H9 (cell line): ENCODE measurements around the gene GRIK4. TPM values are rescaled to one million over a fixed set of nuclear protein-coding genes. Genes with fewer than 3 reads are reported as not detected.

Experiments used
- DNase-seq: peaks from one replicate; pipeline ENCODE4 v3.0.0-alpha.2; 2017
- H2AFZ ChIP-seq: one replicate; pipeline ENCODE4 v1.6.1; 2013; ENCODE audit warnings: mild to moderate bottlenecking, low read length, control low read depth, moderate library complexity
- H2AK5ac ChIP-seq: 2 replicates; pipeline ENCODE4 v1.6.1; 2013; ENCODE audit warnings: low read length, control low read depth, mixed read lengths; ENCODE audit not compliant: insufficient read length
- H2BK120ac ChIP-seq: one replicate; pipeline ENCODE4 v1.6.1; 2013; ENCODE audit warnings: low read depth, mild to moderate bottlenecking, low read length, control low read depth, inconsistent platforms; ENCODE audit not compliant: poor library complexity, severe bottlenecking
- H2BK12ac ChIP-seq: 2 replicates; pipeline ENCODE4 v1.6.1; 2013; ENCODE audit warnings: low read length, control low read depth, mixed read lengths, low read depth; ENCODE audit not compliant: insufficient read length
- H2BK15ac ChIP-seq: 2 replicates; pipeline ENCODE4 v1.6.1; 2013; ENCODE audit warnings: low read depth, low read length, control low read depth
- H2BK20ac ChIP-seq: one replicate; pipeline ENCODE4 v1.6.1; 2013; ENCODE audit warnings: low read depth, mild to moderate bottlenecking, low read length, control low read depth, inconsistent platforms; ENCODE audit not compliant: poor library complexity, severe bottlenecking
- H2BK5ac ChIP-seq: 2 replicates; pipeline ENCODE4 v1.6.1; 2013; ENCODE audit warnings: low read length, control low read depth, mixed read lengths; ENCODE audit not compliant: insufficient read length
- H3K14ac ChIP-seq: 2 replicates; pipeline ENCODE4 v1.6.1; 2013; ENCODE audit warnings: low read length, control low read depth; ENCODE audit not compliant: insufficient read depth
- H3K18ac ChIP-seq: 2 replicates; pipeline ENCODE4 v1.6.1; 2013; ENCODE audit warnings: low read depth, mild to moderate bottlenecking, mixed read lengths, low read length, control low read depth; ENCODE audit not compliant: insufficient read length
- H3K23ac ChIP-seq: 2 replicates; pipeline ENCODE4 v1.6.1; 2013; ENCODE audit warnings: low read length, control low read depth, mixed read lengths, low read depth; ENCODE audit not compliant: insufficient read length
- H3K23me2 ChIP-seq: 2 replicates; pipeline ENCODE4 v1.6.1; 2013; ENCODE audit warnings: low read depth, mild to moderate bottlenecking, mixed read lengths, low read length, control low read depth; ENCODE audit not compliant: insufficient read length, poor library complexity, severe bottlenecking
- H3K27ac ChIP-seq: 2 replicates; pipeline ENCODE4 v1.5.1; 2013; ENCODE audit warnings: low read length, control low read depth, mixed read lengths, low read depth; ENCODE audit not compliant: insufficient read length
- H3K27me3 ChIP-seq: 2 replicates; pipeline ENCODE4 v1.6.1; 2013; ENCODE audit warnings: low read length, control low read depth, inconsistent platforms; ENCODE audit not compliant: insufficient read depth
- H3K4ac ChIP-seq: 2 replicates; pipeline ENCODE4 v1.6.1; 2013; ENCODE audit warnings: low read depth, mild to moderate bottlenecking, control low read depth, inconsistent platforms, low read length, moderate library complexity
- H3K4me1 ChIP-seq: 2 replicates; pipeline ENCODE4 v1.6.1; 2013; ENCODE audit warnings: low read length, control low read depth, inconsistent platforms; ENCODE audit not compliant: insufficient read depth
- H3K4me2 ChIP-seq: 2 replicates; pipeline ENCODE4 v1.6.1; 2013; ENCODE audit warnings: low read length, control low read depth, mixed read lengths; ENCODE audit not compliant: insufficient read length, insufficient read depth
- H3K56ac ChIP-seq: 2 replicates; pipeline ENCODE4 v1.6.1; 2013; ENCODE audit warnings: low read depth, mild to moderate bottlenecking, mixed read lengths, low read length, control low read depth; ENCODE audit not compliant: insufficient read length
- H3K79me1 ChIP-seq: 2 replicates; pipeline ENCODE4 v1.6.1; 2013; ENCODE audit warnings: low read depth, mild to moderate bottlenecking, moderate library complexity, low read length, control low read depth, inconsistent platforms; ENCODE audit not compliant: insufficient read depth, poor library complexity, severe bottlenecking
- H3K79me2 ChIP-seq: 2 replicates; pipeline ENCODE4 v1.6.1; 2013; ENCODE audit warnings: low read length, control low read depth, inconsistent platforms; ENCODE audit not compliant: insufficient read depth
- H3K9ac ChIP-seq: 2 replicates; pipeline ENCODE4 v1.6.1; 2013; ENCODE audit warnings: low read length, control low read depth, mixed read lengths; ENCODE audit not compliant: insufficient read length; ENCODE audit errors: extremely low read depth
- H3K9me3 ChIP-seq: one replicate; pipeline ENCODE4 v1.6.1; 2013; ENCODE audit warnings: low read depth, low read length, inconsistent platforms; ENCODE audit not compliant: control insufficient read depth
- H3T11ph ChIP-seq: one replicate; pipeline ENCODE4 v1.6.1; 2013; ENCODE audit warnings: mild to moderate bottlenecking, low read length, control low read depth, inconsistent platforms
- H4K20me1 ChIP-seq: one replicate; pipeline ENCODE4 v1.6.1; 2013; ENCODE audit not compliant: control insufficient read depth, insufficient read length, insufficient read depth
- H4K5ac ChIP-seq: 2 replicates; pipeline ENCODE4 v1.6.1; 2013; ENCODE audit warnings: low read depth, mild to moderate bottlenecking, mixed read lengths, low read length, control low read depth; ENCODE audit not compliant: insufficient read length
- H4K8ac ChIP-seq: replicated peaks from 2 replicates; pipeline ENCODE4 v1.6.1; 2013; ENCODE audit warnings: low read length, control low read depth, mixed read lengths, low read depth; ENCODE audit not compliant: insufficient read length
- H4K91ac ChIP-seq: 2 replicates; pipeline ENCODE4 v1.6.1; 2013; ENCODE audit warnings: low read depth, mild to moderate bottlenecking, moderate library complexity, mixed read lengths, low read length, control low read depth; ENCODE audit not compliant: insufficient read length
- H3K27ac Mint-ChIP-seq, 3 experiments: 2 replicates in 2 of 3; 3 replicates in 1 of 3; pipeline ENCODE4 v1.8.0; 2020 to 2021; ENCODE audit warnings: mixed read lengths in 3 of 3, mild to moderate bottlenecking in 1 of 3, moderate library complexity in 1 of 3
- H3K27me3 Mint-ChIP-seq: 2 replicates; pipeline ENCODE4 v1.8.0; 2021; ENCODE audit warnings: low read depth, mild to moderate bottlenecking, moderate library complexity, mixed read lengths
- H3K36me3 Mint-ChIP-seq, 3 experiments: 2 replicates in 2 of 3; 3 replicates in 1 of 3; pipeline ENCODE4 v1.8.0; 2020 to 2021; ENCODE audit warnings: low read depth in 3 of 3, mixed read lengths in 3 of 3; ENCODE audit not compliant: insufficient read depth in 1 of 3
- H3K4me1 Mint-ChIP-seq, 2 experiments: 2 replicates each; pipeline ENCODE4 v1.8.0; 2020; ENCODE audit warnings: mixed read lengths in 2 of 2
- H3K4me3 Mint-ChIP-seq, 2 experiments: 2 replicates in 1 of 2; 3 replicates in 1 of 2; pipeline ENCODE4 v1.8.0; 2020 to 2021; ENCODE audit warnings: mild to moderate bottlenecking in 2 of 2, mixed read lengths in 2 of 2, moderate library complexity in 1 of 2
- H3K9me3 Mint-ChIP-seq, 2 experiments: 2 replicates in 1 of 2; 3 replicates in 1 of 2; pipeline ENCODE4 v1.8.0; 2020; ENCODE audit warnings: mild to moderate bottlenecking in 2 of 2, mixed read lengths in 2 of 2, moderate library complexity in 1 of 2
- WGBS: extraction: QIAGEN DNeasy Blood & Tissue Kit; methylation state at CpG from one replicate; pipeline ENCODE4 v1.1.7; 2013; ENCODE audit warnings: missing lambda C conversion rate, low lambda C conversion rate, mixed read lengths; ENCODE audit not compliant: insufficient read length; ENCODE audit errors: extremely low coverage; 5-methylcytosine and 5-hydroxymethylcytosine counted together
- total RNA-seq: library from RNA; stranded (reverse); gene quantifications from 2 replicates; pipeline ENCODE4 v1.2.1, GENCODE V29; 2021
- TF ChIP-seq, protein P1 (sequence below): fragments of 200-600 bp; sonication (generic); conservative IDR thresholded peaks from 3 replicates; pipeline ENCODE4 v1.8.0; 2021; ENCODE audit warnings: antibody characterized with exemption, mild to moderate bottlenecking

Gene GRIK4
- total RNA-seq, 1 experiment from 2014 or later = 2.3 TPM

GRCh38 chr11:120824242-120824641, 312.7 kb downstream of the GRIK4 start:
- Histone ChIP-seq H3T11ph (no peak overlapping the region), H3K9ac (no peak overlapping the region), H2BK15ac (no peak overlapping the region), H3K14ac (no peak overlapping the region), H4K91ac (no peak overlapping the region), H2BK20ac (no peak overlapping the region), H3K79me2 (no peaks in the 10 kb centered on the region), H3K4me1 (no peaks in the 10 kb centered on the region), H4K8ac (no peak overlapping the region), H3K18ac (no peak overlapping the region), H3K27ac (no peak overlapping the region), H3K23me2 (no peaks in the 10 kb centered on the region), H2BK12ac (no peak overlapping the region), H3K23ac (no peak overlapping the region), H3K4me2 (no peak overlapping the region), H4K20me1 (no peaks in the 10 kb centered on the region), H2AFZ (no peak overlapping the region), H2BK5ac (no peak overlapping the region), H2AK5ac (no peak overlapping the region), H3K79me1 (no peaks in the 10 kb centered on the region), H3K27me3 (no peaks in the 10 kb centered on the region), H3K9me3 (no peaks in the 10 kb centered on the region), H3K56ac (no peak overlapping the region), H4K5ac (no peak overlapping the region), H2BK120ac (no peak overlapping the region), H3K4ac (no peak overlapping the region)
- H3K4me3 Mint-ChIP-seq = no peak overlapping the region
- no peaks in the 10 kb centered on the region for H3K9me3 Mint-ChIP-seq
- peaks cover 0 to 3% of the 10 kb centered on the region in 2 experiments; a peak in 1 of 4 replicates for H3K4me1 Mint-ChIP-seq
- no peaks in the 10 kb centered on the region; the same call in 1 of the 2 replicates for H3K27me3 Mint-ChIP-seq
- TF ChIP-seq, protein P1, sequence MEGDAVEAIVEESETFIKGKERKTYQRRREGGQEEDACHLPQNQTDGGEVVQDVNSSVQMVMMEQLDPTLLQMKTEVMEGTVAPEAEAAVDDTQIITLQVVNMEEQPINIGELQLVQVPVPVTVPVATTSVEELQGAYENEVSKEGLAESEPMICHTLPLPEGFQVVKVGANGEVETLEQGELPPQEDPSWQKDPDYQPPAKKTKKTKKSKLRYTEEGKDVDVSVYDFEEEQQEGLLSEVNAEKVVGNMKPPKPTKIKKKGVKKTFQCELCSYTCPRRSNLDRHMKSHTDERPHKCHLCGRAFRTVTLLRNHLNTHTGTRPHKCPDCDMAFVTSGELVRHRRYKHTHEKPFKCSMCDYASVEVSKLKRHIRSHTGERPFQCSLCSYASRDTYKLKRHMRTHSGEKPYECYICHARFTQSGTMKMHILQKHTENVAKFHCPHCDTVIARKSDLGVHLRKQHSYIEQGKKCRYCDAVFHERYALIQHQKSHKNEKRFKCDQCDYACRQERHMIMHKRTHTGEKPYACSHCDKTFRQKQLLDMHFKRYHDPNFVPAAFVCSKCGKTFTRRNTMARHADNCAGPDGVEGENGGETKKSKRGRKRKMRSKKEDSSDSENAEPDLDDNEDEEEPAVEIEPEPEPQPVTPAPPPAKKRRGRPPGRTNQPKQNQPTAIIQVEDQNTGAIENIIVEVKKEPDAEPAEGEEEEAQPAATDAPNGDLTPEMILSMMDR = no peak
- WGBS = no CpG with 5 or more reads among the region's 5 CpGs
- H3K27ac Mint-ChIP-seq = no peak overlapping the region
- H3K36me3 Mint-ChIP-seq = no peaks in the 10 kb centered on the region
- no peak for DNase-seq
